SK-N-SH (cell line): ENCODE measurements around the gene ABCC2. TPM values are rescaled to one million over a fixed set of nuclear protein-coding genes. Genes with fewer than 3 reads are reported as not detected.

Experiments
- CTCF ChIP-seq: fragments of 200-600 bp; sonication (generic); IDR thresholded peaks from 2 replicates; pipeline ENCODE4 v1.6.1; 2017; ENCODE audit warnings: antibody characterized with exemption, mild to moderate bottlenecking, moderate library complexity
- JUND ChIP-seq: IDR thresholded peaks from 2 replicates; pipeline ENCODE4 v1.4.0; 2012
- MAX ChIP-seq: IDR thresholded peaks from 2 replicates; pipeline ENCODE4 v1.4.0; 2012; ENCODE audit warnings: low read depth
- MEF2A ChIP-seq: IDR thresholded peaks from 2 replicates; pipeline ENCODE4 v1.4.0; 2012; ENCODE audit warnings: low read depth, borderline replicate concordance
- NFIC ChIP-seq: IDR thresholded peaks from 2 replicates; pipeline ENCODE4 v1.4.0; 2012; ENCODE audit warnings: borderline replicate concordance
- NRF1 ChIP-seq: IDR thresholded peaks from 2 replicates; pipeline ENCODE4 v1.6.1; 2012; ENCODE audit warnings: low read depth, mild to moderate bottlenecking, low read length
- RCOR1 ChIP-seq: fragments of 150-350 bp; IDR thresholded peaks from 2 replicates; pipeline ENCODE4 v1.6.1; 2017; ENCODE audit warnings: antibody characterized with exemption, low read length
- REST ChIP-seq: IDR thresholded peaks from 2 replicates; pipeline ENCODE4 v1.6.1; 2012; ENCODE audit warnings: mild to moderate bottlenecking, low read depth, low read length, moderate library complexity
- RFX5 ChIP-seq: IDR thresholded peaks from 2 replicates; pipeline ENCODE4 v1.6.1; 2012; ENCODE audit warnings: mild to moderate bottlenecking, improper control_type of control experiment, low read length
- SIN3A ChIP-seq: IDR thresholded peaks from 2 replicates; pipeline ENCODE4 v1.6.1; 2012; ENCODE audit warnings: low read depth, mild to moderate bottlenecking, low read length, moderate library complexity, borderline replicate concordance
- TAF1 ChIP-seq: IDR thresholded peaks from 2 replicates; pipeline ENCODE4 v1.6.1; 2012; ENCODE audit warnings: low read depth, mild to moderate bottlenecking, low read length, moderate library complexity, borderline replicate concordance
- TCF12 ChIP-seq: IDR thresholded peaks from 2 replicates; pipeline ENCODE4 v1.4.0; 2012
- USF1 ChIP-seq: IDR thresholded peaks from 2 replicates; pipeline ENCODE4 v1.4.0; 2012; ENCODE audit warnings: low read depth, borderline replicate concordance
- USF2 ChIP-seq: fragments of 150-350 bp; IDR thresholded peaks from 2 replicates; pipeline ENCODE4 v1.6.1; 2017; ENCODE audit warnings: antibody characterized with exemption, low read length, low read depth, borderline replicate concordance
- YY1 ChIP-seq: IDR thresholded peaks from 2 replicates; pipeline ENCODE4 v1.4.0; 2012; ENCODE audit warnings: low read depth, mild to moderate bottlenecking
- ZBTB33 ChIP-seq: IDR thresholded peaks from 2 replicates; pipeline ENCODE4 v1.4.0; 2012; ENCODE audit warnings: low read depth, borderline replicate concordance
- polyA plus RNA-seq, 3 experiments: library from polyadenylated mRNA; depleted of rRNA; stranded (reverse); fragments of >200 nt; gene quantifications; 2 replicates each; pipeline ENCODE4 v1.2.3, GENCODE V29; 2012

ABCC2 gene
- polyA plus RNA-seq, 1 of the 3 experiments (the other 2 are of a cell fraction): 0.48 TPM

- no peak for TF ChIP-seq USF2
- no peak for TF ChIP-seq TAF1
- TF ChIP-seq ZBTB33: no peak
- 0 out of 2 replicates have a peak, but pooled peaks have one; percentile 19 for TF ChIP-seq RCOR1
- TF ChIP-seq YY1: no peak
- TF ChIP-seq RFX5: no peak
- TF ChIP-seq USF1: no peak
- TF ChIP-seq JUND: no peak
- TF ChIP-seq MAX: peak; percentile 41; the same call in 1 of the 2 replicates
- no peak for TF ChIP-seq NFIC
- TF ChIP-seq NRF1: no peak
- TF ChIP-seq CTCF: peak; percentile 72
- TF ChIP-seq REST: no peak
- no peak for TF ChIP-seq TCF12
- TF ChIP-seq SIN3A: no peak
- TF ChIP-seq MEF2A: no peak
Observed at GRCh38 chr10:99854860-99855259, 72.4 kb downstream of the ABCC2 start (continued).
